Stimulated activated naive CD8-positive, alpha-beta T cell treated with anti-CD3 and anti-CD28 coated beads, Interleukin-15, Interleukin-2, amounts not matched to agents 100 ng/mL and 50 ng/mL, for 24 hours (primary cell): ENCODE measurements around the gene ARMC2.

Experiments used
- H3K27ac Mint-ChIP-seq: one replicate; pipeline ENCODE4 v1.8.0; 2021; ENCODE audit warnings: mild to moderate bottlenecking, mixed read lengths
- H3K27me3 Mint-ChIP-seq: one replicate; pipeline ENCODE4 v1.8.0; 2021; ENCODE audit warnings: mixed read lengths
- H3K36me3 Mint-ChIP-seq: one replicate; pipeline ENCODE4 v1.8.0; 2021; ENCODE audit warnings: low read depth, mixed read lengths
- H3K4me1 Mint-ChIP-seq: one replicate; pipeline ENCODE4 v1.8.0; 2021; ENCODE audit warnings: low read depth, mixed read lengths
- H3K4me3 Mint-ChIP-seq: one replicate; pipeline ENCODE4 v1.8.0; 2021; ENCODE audit warnings: mild to moderate bottlenecking, mixed read lengths
- H3K9me3 Mint-ChIP-seq: one replicate; pipeline ENCODE4 v1.8.0; 2021; ENCODE audit warnings: mixed read lengths

ARMC2 gene

GRCh38 chr6:109008054-109008453 lies 159.8 kb downstream of the ARMC2 start:
- peak overlapping the region; percentile 92 for H3K4me3 Mint-ChIP-seq
- peak overlapping the region; percentile 38 for H3K27ac Mint-ChIP-seq
- peaks cover 72% of the 10 kb centered on the region for H3K4me1 Mint-ChIP-seq
- no peaks in the 10 kb centered on the region for H3K27me3 Mint-ChIP-seq
- H3K9me3 Mint-ChIP-seq: no peaks in the 10 kb centered on the region
- no peaks in the 10 kb centered on the region for H3K36me3 Mint-ChIP-seq

GRCh38 chr6:109008537-109009235 lies 160.5 kb downstream of the ARMC2 start:
- H3K4me3 Mint-ChIP-seq: peak overlapping the region; percentile 92
- H3K27ac Mint-ChIP-seq: peak overlapping the region; percentile 79
- H3K36me3 Mint-ChIP-seq: no peaks in the 10 kb centered on the region
- no peaks in the 10 kb centered on the region for H3K27me3 Mint-ChIP-seq
- no peaks in the 10 kb centered on the region for H3K9me3 Mint-ChIP-seq
- H3K4me1 Mint-ChIP-seq: peaks cover 74% of the 10 kb centered on the region

- H3K9me3 Mint-ChIP-seq: no peaks in the 10 kb centered on the region
- H3K27ac Mint-ChIP-seq: peak overlapping the region; percentile 97
- H3K4me1 Mint-ChIP-seq: peaks cover 77% of the 10 kb centered on the region
- H3K4me3 Mint-ChIP-seq: peak overlapping the region; percentile 94
- H3K27me3 Mint-ChIP-seq: no peaks in the 10 kb centered on the region
- H3K36me3 Mint-ChIP-seq: no peaks in the 10 kb centered on the region
These were observed 161.2 kb downstream of the ARMC2 start for GRCh38 chr6:109009236-109009961.

DNA sequence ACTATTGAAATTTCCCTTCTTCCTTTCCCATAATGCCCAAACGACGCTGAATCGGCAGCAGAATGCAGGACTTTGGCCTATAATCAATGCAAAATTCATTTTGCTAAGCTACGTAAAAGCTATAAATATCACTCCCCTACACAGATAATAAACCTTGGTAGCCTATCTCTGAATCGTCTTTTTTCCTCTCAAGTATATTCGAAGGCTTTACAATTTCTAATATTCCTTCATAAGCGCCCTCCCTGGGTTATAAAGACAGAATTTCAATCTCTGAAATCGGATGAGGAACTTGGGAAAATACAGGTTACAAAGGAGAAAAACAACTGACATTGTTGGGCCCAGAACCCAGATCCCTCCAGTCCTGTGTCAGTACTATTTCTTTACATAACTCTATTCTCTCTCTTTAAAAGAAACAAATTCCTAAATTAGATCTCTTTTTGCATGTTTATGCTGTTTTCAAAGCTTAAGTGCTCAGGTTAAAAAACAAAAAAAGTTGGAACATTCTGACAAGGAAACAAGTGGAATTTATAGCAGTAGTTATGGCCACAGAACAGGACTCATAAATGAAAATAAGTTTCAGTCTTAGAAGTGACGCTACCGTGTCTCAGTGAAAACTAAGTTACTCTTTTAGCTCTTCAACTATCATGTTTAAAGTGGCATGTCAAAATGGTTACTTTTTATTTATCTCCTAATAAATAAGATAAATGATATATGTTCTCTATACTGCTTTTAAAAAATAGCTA lies 161.9 kb downstream of the ARMC2 start:
- H3K4me3 Mint-ChIP-seq: peak overlapping the region; percentile 94
- H3K36me3 Mint-ChIP-seq: no peaks in the 10 kb centered on the region
- no peaks in the 10 kb centered on the region for H3K27me3 Mint-ChIP-seq
- H3K9me3 Mint-ChIP-seq: no peaks in the 10 kb centered on the region
- peak overlapping the region; percentile 97 for H3K27ac Mint-ChIP-seq
- peaks cover 77% of the 10 kb centered on the region for H3K4me1 Mint-ChIP-seq

DNA sequence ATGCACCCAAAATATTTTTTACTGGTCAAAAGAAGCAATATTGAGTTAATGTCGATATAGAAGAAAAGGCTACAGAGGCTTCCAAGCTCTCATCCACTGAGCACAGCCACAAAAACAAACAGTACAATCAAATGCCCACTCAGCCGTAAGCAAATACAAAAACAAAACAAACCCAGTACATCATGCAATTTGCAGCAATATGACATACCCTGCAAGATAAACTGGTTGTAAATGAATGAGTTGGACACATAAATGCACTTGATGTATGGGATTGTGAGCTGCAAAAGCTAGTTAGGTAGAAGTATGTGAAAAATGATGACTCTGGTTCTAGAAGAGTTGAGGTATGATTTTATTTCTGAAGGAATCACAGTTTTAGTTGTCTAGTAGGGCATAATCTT lies 162.5 kb downstream of the ARMC2 start:
- Mint-ChIP-seq H3K9me3 (no peaks in the 10 kb centered on the region), H3K4me3 (peak overlapping the region; percentile 30), H3K27me3 (no peaks in the 10 kb centered on the region), H3K27ac (no peak overlapping the region), H3K36me3 (no peaks in the 10 kb centered on the region), H3K4me1 (peaks cover 82% of the 10 kb centered on the region)

DNA sequence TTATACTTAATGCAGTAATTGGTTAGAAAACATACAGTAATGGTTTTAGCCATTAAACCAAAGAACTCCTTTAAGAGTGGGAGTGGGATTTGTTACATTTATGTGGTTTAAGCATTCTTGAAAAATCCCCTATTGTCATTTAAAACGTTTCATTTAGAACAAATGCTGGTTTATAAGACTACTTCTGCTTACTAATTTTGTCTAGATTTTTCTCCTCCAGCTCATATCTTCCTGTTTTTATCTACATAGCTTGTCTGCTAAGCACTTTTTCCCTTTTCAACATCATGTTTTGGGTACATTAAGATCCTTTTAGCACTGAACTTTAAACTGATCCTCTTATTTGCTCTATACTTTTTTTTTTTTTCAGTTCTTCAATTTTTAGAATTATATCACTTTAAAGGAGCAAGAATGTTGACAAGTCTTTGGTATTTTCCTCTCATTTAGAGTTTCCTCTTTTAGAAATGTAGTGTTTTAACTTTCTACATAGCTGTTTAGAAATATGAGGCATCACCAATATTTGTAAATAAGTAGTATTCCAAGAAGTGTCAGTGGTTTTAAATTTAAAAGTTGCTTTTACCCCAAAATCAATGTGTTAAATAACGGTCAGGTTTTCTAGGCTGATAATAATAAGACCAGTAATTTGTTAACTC lies 165.6 kb downstream of the ARMC2 start:
- Mint-ChIP-seq H3K4me3 (peak overlapping the region; percentile 47), H3K9me3 (no peaks in the 10 kb centered on the region), H3K36me3 (no peaks in the 10 kb centered on the region), H3K4me1 (peaks cover 57% of the 10 kb centered on the region), H3K27ac (peak overlapping the region; percentile 77), H3K27me3 (no peaks in the 10 kb centered on the region)

DNA sequence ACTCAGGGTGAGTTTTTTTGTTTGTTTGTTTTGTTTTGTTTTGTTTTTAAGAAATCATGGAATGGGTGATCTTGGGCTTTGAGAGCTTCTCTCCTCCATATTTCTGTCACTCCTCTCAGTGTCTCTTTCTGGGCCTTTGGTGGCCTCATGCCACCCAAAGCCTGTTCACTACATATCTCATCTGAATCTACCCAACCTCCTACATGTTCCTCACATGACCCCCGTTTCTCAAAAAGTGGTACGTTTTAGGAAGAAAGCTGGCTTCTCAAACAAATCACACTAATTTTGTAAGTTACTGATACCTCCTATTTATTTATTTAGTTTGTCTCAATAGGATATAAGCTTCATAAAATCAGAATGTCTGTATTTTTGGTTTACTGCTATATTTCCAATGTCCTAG lies 166.4 kb downstream of the ARMC2 start:
- Mint-ChIP-seq H3K36me3 (no peaks in the 10 kb centered on the region), H3K27me3 (no peaks in the 10 kb centered on the region), H3K9me3 (no peaks in the 10 kb centered on the region), H3K4me3 (no peak overlapping the region), H3K4me1 (peaks cover 61% of the 10 kb centered on the region), H3K27ac (peak overlapping the region; percentile 57)

DNA sequence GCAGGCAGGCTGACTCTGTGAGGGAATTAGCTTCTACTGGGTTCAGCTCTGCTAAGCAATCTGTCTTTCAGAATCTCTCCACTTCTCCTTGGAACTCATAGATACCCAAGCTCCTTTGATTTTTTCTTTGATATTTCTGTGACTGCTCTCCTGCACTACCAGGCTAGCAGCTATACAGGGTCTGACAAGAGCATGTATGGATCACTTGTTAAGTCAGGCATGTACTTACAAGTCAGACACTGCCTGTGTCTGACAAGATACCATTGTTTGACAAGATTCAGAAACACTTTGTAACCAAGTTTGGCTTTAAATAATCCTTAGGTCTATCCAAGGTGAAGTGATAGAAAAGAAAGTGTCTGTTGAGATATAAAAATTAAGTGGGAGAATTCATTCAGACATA lies 167.0 kb downstream of the ARMC2 start:
- Mint-ChIP-seq H3K36me3 (no peaks in the 10 kb centered on the region), H3K27ac (no peak overlapping the region), H3K4me1 (peaks cover 61% of the 10 kb centered on the region), H3K9me3 (no peaks in the 10 kb centered on the region), H3K27me3 (no peaks in the 10 kb centered on the region), H3K4me3 (no peak overlapping the region)

GRCh38 chr6:109019911-109020310 lies 171.7 kb downstream of the ARMC2 start:
- Mint-ChIP-seq H3K27ac (no peak overlapping the region), H3K4me1 (peaks cover 40% of the 10 kb centered on the region), H3K27me3 (no peaks in the 10 kb centered on the region), H3K9me3 (no peaks in the 10 kb centered on the region), H3K4me3 (no peak overlapping the region), H3K36me3 (no peaks in the 10 kb centered on the region)

- Mint-ChIP-seq H3K4me3 (no peak overlapping the region), H3K27me3 (no peaks in the 10 kb centered on the region), H3K36me3 (no peaks in the 10 kb centered on the region), H3K27ac (no peak overlapping the region), H3K9me3 (no peaks in the 10 kb centered on the region), H3K4me1 (peaks cover 45% of the 10 kb centered on the region)
These were observed 173.6 kb downstream of the ARMC2 start for GRCh38 chr6:109021870-109022269.

DNA sequence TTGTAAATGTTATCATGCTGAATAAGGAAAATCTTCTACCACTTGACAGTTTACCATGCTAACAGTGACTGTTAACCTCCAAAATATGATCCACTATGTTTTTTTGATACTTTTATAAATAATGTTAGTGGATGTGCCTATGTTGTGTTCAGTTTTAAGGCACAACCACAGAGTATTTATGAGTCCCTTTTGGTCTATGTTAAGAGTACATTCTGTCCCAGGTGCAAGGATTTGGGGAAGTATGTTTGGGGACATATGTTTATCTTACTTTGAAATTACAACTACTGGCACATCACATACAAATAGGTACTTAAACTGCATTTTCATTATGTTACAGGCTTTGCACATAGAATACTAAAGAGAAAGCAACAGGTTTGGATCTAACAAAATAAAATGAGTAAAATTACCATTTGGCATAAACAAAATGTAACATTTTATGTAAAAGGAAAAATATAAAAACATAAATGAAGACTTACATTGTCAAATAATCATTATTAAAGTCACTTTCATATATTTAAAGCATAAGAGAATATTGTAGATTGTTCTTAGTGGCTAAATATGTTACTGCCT lies 175.2 kb downstream of the ARMC2 start:
- Mint-ChIP-seq H3K36me3 (no peaks in the 10 kb centered on the region), H3K27me3 (no peaks in the 10 kb centered on the region), H3K4me1 (peaks cover 42% of the 10 kb centered on the region), H3K9me3 (no peaks in the 10 kb centered on the region), H3K4me3 (no peak overlapping the region), H3K27ac (no peak overlapping the region)
